Neural crest cell (in vitro differentiated cells): ENCODE measurements around the gene TBC1D13. TPM values are rescaled to one million over a fixed set of nuclear protein-coding genes. Genes with fewer than 3 reads are reported as not detected.
A peak's percentile ranks its signal among the peaks of the same experiment; 100 is the strongest.
"Not testable (repeated sequence)": the region's sequence is repeated elsewhere in the genome, so short reads cannot be mapped to it uniquely, and the experiment has no call there.

Experiments
- DNase-seq: peaks from one replicate; pipeline ENCODE4 v3.0.0; 2021; ENCODE audit warnings: low read depth, mixed read lengths, low spot score
- H3K27ac Mint-ChIP-seq: one replicate; pipeline ENCODE4 v1.8.0; 2021; ENCODE audit warnings: mild to moderate bottlenecking, mixed read lengths; ENCODE audit not compliant: unreplicated experiment
- H3K27me3 Mint-ChIP-seq: 2 replicates; pipeline ENCODE4 v1.8.0; 2021; ENCODE audit warnings: low read depth, mild to moderate bottlenecking, mixed read lengths
- H3K36me3 Mint-ChIP-seq: 2 replicates; pipeline ENCODE4 v1.8.0; 2021; ENCODE audit warnings: low read depth, mild to moderate bottlenecking, mixed read lengths
- H3K4me1 Mint-ChIP-seq: 2 replicates; pipeline ENCODE4 v1.8.0; 2021; ENCODE audit warnings: mixed read lengths
- H3K4me3 Mint-ChIP-seq: one replicate; pipeline ENCODE4 v1.8.0; 2021; ENCODE audit warnings: mild to moderate bottlenecking, mixed read lengths
- H3K9me3 Mint-ChIP-seq: 2 replicates; pipeline ENCODE4 v1.8.0; 2021; ENCODE audit warnings: mixed read lengths
- CTCF ChIP-seq: fragments of 200-600 bp; sonication (generic); conservative IDR thresholded peaks from 2 replicates; pipeline ENCODE4 v1.5.0; 2021; ENCODE audit warnings: antibody characterized with exemption, mild to moderate bottlenecking
- total RNA-seq: library from RNA; stranded (reverse); gene quantifications from 2 replicates; pipeline ENCODE4 v1.2.1, GENCODE V29; 2021

TBC1D13 gene
- total RNA-seq, 1 donor from 2014 or later = 32.3 TPM

- no peak overlapping the region for H3K4me3 Mint-ChIP-seq
- no peak for DNase-seq
- no peak for TF ChIP-seq CTCF
- no peaks in the 10 kb centered on the region for H3K9me3 Mint-ChIP-seq
- H3K4me1 Mint-ChIP-seq = peaks cover 10% of the 10 kb centered on the region
- H3K36me3 Mint-ChIP-seq = no peaks in the 10 kb centered on the region
- H3K27me3 Mint-ChIP-seq = no peaks in the 10 kb centered on the region
- H3K27ac Mint-ChIP-seq = peak overlapping the region; percentile 43
Measured at GRCh38 chr9:128774804-128775203, 12.2 kb upstream of the TBC1D13 start.

- H3K9me3 Mint-ChIP-seq, DNase-seq, H3K4me1 Mint-ChIP-seq, H3K27me3 Mint-ChIP-seq, H3K36me3 Mint-ChIP-seq, H3K4me3 Mint-ChIP-seq, H3K27ac Mint-ChIP-seq: not testable (repeated sequence)
Measured at GRCh38 chr9:128780093-128780492, 7.0 kb upstream of the TBC1D13 start.

GRCh38 chr9:128781187-128782070 lies 5.6 kb upstream of the TBC1D13 start:
- H3K27ac Mint-ChIP-seq = no peak overlapping the region
- no peak overlapping the region for H3K4me3 Mint-ChIP-seq
- no peak for DNase-seq
- no peaks in the 10 kb centered on the region for H3K27me3 Mint-ChIP-seq
- no peaks in the 10 kb centered on the region for H3K9me3 Mint-ChIP-seq
- no peaks in the 10 kb centered on the region for H3K4me1 Mint-ChIP-seq
- H3K36me3 Mint-ChIP-seq = peaks cover 4% of the 10 kb centered on the region
- TF ChIP-seq CTCF = no peak

- Mint-ChIP-seq H3K4me3 (peak overlapping the region; percentile 50), H3K27me3 (no peaks in the 10 kb centered on the region), H3K4me1 (peaks cover 7% of the 10 kb centered on the region), H3K36me3 (peaks cover 4% of the 10 kb centered on the region), H3K9me3 (no peaks in the 10 kb centered on the region), H3K27ac (no peak overlapping the region)
- no peak for TF ChIP-seq CTCF
- DNase-seq = no peak
Measured at GRCh38 chr9:128782669-128783068, 4.4 kb upstream of the TBC1D13 start.

- H3K9me3 Mint-ChIP-seq = no peaks in the 10 kb centered on the region
- H3K4me1 Mint-ChIP-seq = peaks cover 15% of the 10 kb centered on the region
- peak overlapping the region; percentile 8 for H3K4me3 Mint-ChIP-seq
- DNase-seq = no peak
- no peak overlapping the region for H3K27ac Mint-ChIP-seq
- no peak for TF ChIP-seq CTCF
- no peaks in the 10 kb centered on the region for H3K27me3 Mint-ChIP-seq
- peaks cover 4% of the 10 kb centered on the region for H3K36me3 Mint-ChIP-seq
Measured at GRCh38 chr9:128785427-128785826, 1.6 kb upstream of the TBC1D13 start.

GRCh38 chr9:128787659-128788058 lies 606 bp downstream of the TBC1D13 start:
- H3K9me3 Mint-ChIP-seq = no peaks in the 10 kb centered on the region
- H3K27me3 Mint-ChIP-seq = no peaks in the 10 kb centered on the region
- peak overlapping the region; percentile 96 for H3K27ac Mint-ChIP-seq
- peak overlapping the region; percentile 94 for H3K4me3 Mint-ChIP-seq
- DNase-seq = no peak
- H3K36me3 Mint-ChIP-seq = peaks cover under 1% of the 10 kb centered on the region
- peaks cover 15% of the 10 kb centered on the region for H3K4me1 Mint-ChIP-seq
- no peak for TF ChIP-seq CTCF
